Breast epithelium (tissue), 3 donors: ENCODE measurements around the gene IGSF21.

Experiments
- POLR2A ChIP-seq: fragments of 450-650 bp; IDR thresholded peaks from one replicate; pipeline ENCODE4 v1.6.1; 2016; ENCODE audit warnings: antibody characterized with exemption, mild to moderate bottlenecking, moderate library complexity
- TF ChIP-seq, protein P1 (sequence below), 3 donors: fragments of 450-650 bp; IDR thresholded peaks; one replicate each; pipeline ENCODE4 v1.5.1; 2016 to 2017; ENCODE audit warnings: antibody characterized with exemption in 3 of 3, mild to moderate bottlenecking in 3 of 3, moderate library complexity in 3 of 3

DNA sequence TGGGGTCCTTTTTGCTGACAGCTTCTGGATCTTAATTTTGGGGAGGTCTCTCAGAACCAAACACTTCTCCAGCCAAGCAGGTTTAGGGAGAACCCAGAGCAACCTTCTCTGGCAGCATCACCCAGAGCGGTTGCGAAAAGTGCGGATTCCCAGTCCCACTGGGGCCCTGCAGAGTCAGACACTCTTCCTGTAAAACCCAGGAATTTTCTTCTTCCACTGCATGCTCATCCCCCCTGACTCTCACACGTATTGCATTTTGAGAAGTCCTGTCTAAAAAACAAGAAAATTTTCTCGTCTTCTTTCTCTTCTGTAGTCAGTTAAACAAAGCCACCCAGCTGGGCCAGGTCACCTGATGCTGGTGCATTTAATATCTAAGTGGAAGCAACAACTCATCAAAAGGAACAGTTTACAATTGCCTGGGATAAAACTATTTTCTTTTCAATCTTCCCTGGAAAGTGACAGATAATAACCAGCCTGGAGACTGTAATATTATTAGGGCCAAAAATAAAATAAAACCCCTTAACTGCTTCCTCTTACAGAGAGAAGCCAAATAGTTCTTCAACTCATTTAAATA, 156.0 kb downstream of the IGSF21 start:
- TF ChIP-seq, protein P1, sequence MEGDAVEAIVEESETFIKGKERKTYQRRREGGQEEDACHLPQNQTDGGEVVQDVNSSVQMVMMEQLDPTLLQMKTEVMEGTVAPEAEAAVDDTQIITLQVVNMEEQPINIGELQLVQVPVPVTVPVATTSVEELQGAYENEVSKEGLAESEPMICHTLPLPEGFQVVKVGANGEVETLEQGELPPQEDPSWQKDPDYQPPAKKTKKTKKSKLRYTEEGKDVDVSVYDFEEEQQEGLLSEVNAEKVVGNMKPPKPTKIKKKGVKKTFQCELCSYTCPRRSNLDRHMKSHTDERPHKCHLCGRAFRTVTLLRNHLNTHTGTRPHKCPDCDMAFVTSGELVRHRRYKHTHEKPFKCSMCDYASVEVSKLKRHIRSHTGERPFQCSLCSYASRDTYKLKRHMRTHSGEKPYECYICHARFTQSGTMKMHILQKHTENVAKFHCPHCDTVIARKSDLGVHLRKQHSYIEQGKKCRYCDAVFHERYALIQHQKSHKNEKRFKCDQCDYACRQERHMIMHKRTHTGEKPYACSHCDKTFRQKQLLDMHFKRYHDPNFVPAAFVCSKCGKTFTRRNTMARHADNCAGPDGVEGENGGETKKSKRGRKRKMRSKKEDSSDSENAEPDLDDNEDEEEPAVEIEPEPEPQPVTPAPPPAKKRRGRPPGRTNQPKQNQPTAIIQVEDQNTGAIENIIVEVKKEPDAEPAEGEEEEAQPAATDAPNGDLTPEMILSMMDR (IDR thresholded peaks at IDR 0.05) = no peak
- TF ChIP-seq POLR2A = no peak
